Stimulated activated effector memory CD8-positive, alpha-beta T cell treated with anti-CD3 and anti-CD28 coated beads, Interleukin-12 subunit alpha, Interleukin-12 subunit beta, amount 100 ng/mL, for 72 hours (primary cell): Measurements from ENCODE around the gene ELF1.
"Not testable (repeated sequence)": the region's sequence is repeated elsewhere in the genome, so short reads cannot be mapped to it uniquely, and the experiment has no call there.

Source experiments
- ATAC-seq: fragments of 150-1000 bp; cut with Tn5 transposase; 2 replicates; pipeline ENCODE4 v1.10.0; 2021
- DNase-seq, 2 donors: peaks; one replicate each; pipeline ENCODE4 v3.0.0; 2021 to 2022; ENCODE audit warnings: low spot score in 2 of 2
- H3K27ac Mint-ChIP-seq: one replicate; pipeline ENCODE4 v1.8.0; 2022; ENCODE audit warnings: mild to moderate bottlenecking, mixed read lengths
- H3K36me3 Mint-ChIP-seq: one replicate; pipeline ENCODE4 v1.8.0; 2022; ENCODE audit warnings: mild to moderate bottlenecking, mixed read lengths
- H3K4me1 Mint-ChIP-seq: one replicate; pipeline ENCODE4 v1.8.0; 2022; ENCODE audit warnings: mixed read lengths
- H3K4me3 Mint-ChIP-seq: one replicate; pipeline ENCODE4 v1.8.0; 2022; ENCODE audit warnings: mild to moderate bottlenecking, mixed read lengths
- H3K9me3 Mint-ChIP-seq: one replicate; pipeline ENCODE4 v1.8.0; 2022; ENCODE audit warnings: mixed read lengths

The ELF1 gene

DNA sequence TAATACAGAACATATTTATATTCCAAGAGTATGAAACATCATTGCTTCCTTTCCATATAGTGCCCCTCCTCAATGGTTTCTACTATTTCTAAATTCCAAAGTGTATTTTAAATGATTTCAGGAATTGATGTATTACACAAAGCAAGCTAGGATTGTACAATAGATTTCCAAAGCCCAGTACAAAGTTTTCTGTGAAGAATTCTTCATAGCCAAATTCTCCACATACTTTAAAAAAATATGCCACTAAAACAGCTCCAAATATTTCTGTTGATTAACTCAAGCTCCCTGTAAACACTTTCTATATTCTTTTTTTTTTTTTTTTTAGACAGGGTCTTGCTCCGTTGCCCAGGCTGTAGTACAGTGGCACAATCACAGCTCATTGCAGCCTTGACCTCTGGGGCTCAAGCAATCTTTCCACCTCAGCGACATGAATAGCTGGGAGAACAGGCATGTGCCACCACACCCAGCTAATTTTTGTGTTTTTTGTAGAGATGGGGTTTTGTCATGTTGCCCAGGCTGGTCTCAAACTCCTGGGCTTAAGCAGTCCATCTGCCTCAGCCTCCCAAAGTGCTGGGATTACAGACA, 50.6 kb downstream of the ELF1 start:
- Mint-ChIP-seq H3K9me3 (no peaks in the 10 kb centered on the region), H3K27ac (peak overlapping the region; percentile 78), H3K4me3 (no peak overlapping the region), H3K36me3 (peaks cover 50% of the 10 kb centered on the region), H3K4me1 (peaks cover 63% of the 10 kb centered on the region)
- no peak for DNase-seq
- ATAC-seq = no peak

DNA sequence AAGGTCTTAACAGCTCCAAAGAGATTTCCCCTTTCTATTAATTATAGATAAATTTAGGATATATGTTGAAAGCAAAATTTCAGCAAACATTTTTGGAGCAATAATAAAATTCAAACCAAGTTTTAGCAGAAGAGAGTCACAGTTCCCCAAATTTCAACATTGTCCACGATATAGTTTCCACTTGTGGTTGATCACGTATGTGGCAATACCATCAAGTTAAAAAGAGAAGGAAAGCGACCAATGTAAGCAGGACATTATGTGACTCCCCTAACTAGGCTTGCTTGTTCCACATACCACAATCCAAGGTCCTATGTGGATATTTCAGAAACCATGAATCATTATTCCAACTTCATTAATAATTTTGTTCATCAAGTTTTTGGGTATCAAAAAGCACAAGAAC, 52.8 kb downstream of the ELF1 start:
- Mint-ChIP-seq H3K27ac (peak overlapping the region; percentile 44), H3K4me1 (peaks cover 69% of the 10 kb centered on the region), H3K4me3 (no peak overlapping the region), H3K36me3 (peaks cover 41% of the 10 kb centered on the region), H3K9me3 (no peaks in the 10 kb centered on the region)
- DNase-seq (no peak), ATAC-seq (no peak)

DNA sequence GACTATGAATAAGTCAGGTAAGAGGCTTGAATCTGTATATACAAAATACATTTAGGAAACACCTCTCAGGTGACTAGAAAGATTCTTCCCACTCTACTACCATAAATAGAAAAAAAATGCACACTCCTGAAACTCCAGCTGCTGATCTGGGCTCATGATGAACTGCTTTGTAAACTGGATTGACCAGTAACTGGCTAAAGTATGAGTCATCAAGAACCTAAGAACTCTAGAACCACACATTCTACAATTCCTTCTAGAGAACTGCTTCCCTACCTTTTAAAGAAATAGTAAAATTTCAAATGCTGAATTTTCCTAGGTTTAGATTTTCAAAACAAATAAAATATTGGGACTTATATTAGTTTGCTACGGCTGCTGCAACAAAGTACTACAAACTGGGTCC, 55.2 kb downstream of the ELF1 start:
- Mint-ChIP-seq H3K36me3 (peaks cover 48% of the 10 kb centered on the region), H3K4me3 (no peak overlapping the region), H3K27ac (peak overlapping the region; percentile 8), H3K4me1 (peaks cover 49% of the 10 kb centered on the region), H3K9me3 (no peaks in the 10 kb centered on the region)
- ATAC-seq = peak; percentile 74
- no peak for DNase-seq

DNA sequence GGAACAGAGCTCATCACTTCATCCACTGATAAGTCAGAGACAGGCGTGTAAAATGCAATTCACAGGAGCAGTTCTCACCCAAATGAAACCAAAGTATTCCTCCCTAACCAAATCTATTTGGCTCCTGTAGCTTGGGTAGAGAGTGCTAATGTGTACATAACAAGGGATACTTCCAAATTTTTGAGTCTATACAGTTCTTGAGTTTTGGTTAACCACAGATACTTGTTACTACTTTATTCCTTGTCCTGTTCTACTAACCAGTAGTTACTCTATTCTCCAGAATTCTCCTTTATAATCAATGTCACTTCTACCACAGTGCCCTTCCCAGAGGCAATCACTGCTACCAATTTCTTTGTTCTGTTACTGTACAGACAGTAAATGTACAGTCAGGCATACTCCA, 57.3 kb downstream of the ELF1 start:
- DNase-seq = no peak
- Mint-ChIP-seq H3K4me3 (peak overlapping the region; percentile 2), H3K4me1 (peaks cover 57% of the 10 kb centered on the region), H3K36me3 (peaks cover 54% of the 10 kb centered on the region), H3K27ac (peak overlapping the region; percentile 8), H3K9me3 (no peaks in the 10 kb centered on the region)
- ATAC-seq = peak; percentile 49

DNA sequence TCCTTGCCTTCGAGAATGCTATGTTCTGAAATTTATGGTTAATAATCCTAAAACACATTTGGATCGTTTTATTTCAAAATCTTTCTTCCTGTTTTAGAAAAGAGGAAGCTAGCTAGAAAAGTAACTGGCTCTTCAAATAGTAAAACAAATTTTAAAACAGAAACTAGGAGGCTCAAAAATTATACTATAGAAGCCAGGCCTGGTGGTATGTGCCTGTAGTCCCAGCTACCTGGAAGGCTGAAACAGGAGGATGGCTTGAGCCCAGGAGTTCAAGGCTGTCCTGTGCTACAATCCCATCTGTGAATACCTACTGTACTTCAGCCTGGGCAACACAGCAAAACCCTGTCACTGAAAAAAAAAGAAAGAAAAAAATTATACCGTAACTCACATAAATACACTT, 57.9 kb downstream of the ELF1 start:
- no peak for DNase-seq
- no peak for ATAC-seq
- peak overlapping the region; percentile 8 for H3K27ac Mint-ChIP-seq
- peaks cover 54% of the 10 kb centered on the region for H3K4me1 Mint-ChIP-seq
- H3K36me3 Mint-ChIP-seq = peaks cover 60% of the 10 kb centered on the region
- H3K9me3 Mint-ChIP-seq = no peaks in the 10 kb centered on the region
- peak overlapping the region; percentile 2 for H3K4me3 Mint-ChIP-seq

- no peak overlapping the region for H3K4me3 Mint-ChIP-seq
- H3K36me3 Mint-ChIP-seq = peaks cover 64% of the 10 kb centered on the region
- H3K4me1 Mint-ChIP-seq = peaks cover 54% of the 10 kb centered on the region
- peak overlapping the region; percentile 8 for H3K27ac Mint-ChIP-seq
- DNase-seq (no peak), ATAC-seq (no peak)
- H3K9me3 Mint-ChIP-seq = no peaks in the 10 kb centered on the region
These were observed 58.4 kb downstream of the ELF1 start for GRCh38 chr13:40960716-40961115.

GRCh38 chr13:40958655-40959054, 60.5 kb downstream of the ELF1 start:
- ATAC-seq (no peak), DNase-seq (no peak)
- Mint-ChIP-seq H3K9me3 (no peaks in the 10 kb centered on the region), H3K27ac (peak overlapping the region; percentile 84), H3K36me3 (peaks cover 65% of the 10 kb centered on the region), H3K4me3 (no peak overlapping the region), H3K4me1 (peaks cover 44% of the 10 kb centered on the region)

DNA sequence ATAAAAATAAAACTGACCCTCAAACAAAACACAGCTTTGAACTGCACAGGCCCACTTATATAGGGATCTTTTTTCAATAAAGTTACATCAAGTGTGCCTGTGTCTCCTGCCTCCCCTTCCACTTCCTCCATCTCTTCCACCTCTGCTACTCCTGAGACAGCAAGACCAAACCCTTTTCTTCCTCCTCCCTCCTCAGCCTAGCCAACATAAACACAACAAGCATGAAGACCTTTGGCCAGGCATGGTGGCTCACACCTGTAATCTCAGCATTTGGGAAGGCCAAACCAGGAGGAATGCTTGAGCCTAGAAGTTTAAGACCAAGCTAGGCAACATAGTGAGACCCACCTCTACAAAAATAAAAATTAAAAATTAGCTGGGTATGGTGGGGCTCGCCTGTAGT, 72.6 kb downstream of the ELF1 start:
- DNase-seq (no peak), ATAC-seq (no peak)
- Mint-ChIP-seq H3K9me3 (no peaks in the 10 kb centered on the region), H3K4me1 (peaks cover 18% of the 10 kb centered on the region), H3K36me3 (peaks cover 100% of the 10 kb centered on the region), H3K27ac (peak overlapping the region; percentile 82), H3K4me3 (no peak overlapping the region)

GRCh38 chr13:40943073-40943472, 76.0 kb downstream of the ELF1 start:
- Mint-ChIP-seq H3K36me3 (peaks cover 100% of the 10 kb centered on the region), H3K9me3 (no peaks in the 10 kb centered on the region), H3K4me3 (no peak overlapping the region), H3K27ac (peak overlapping the region; percentile 80), H3K4me1 (peaks cover 19% of the 10 kb centered on the region)
- DNase-seq (no peak), ATAC-seq (no peak)

- Mint-ChIP-seq H3K27ac (peak overlapping the region; percentile 83), H3K9me3 (no peaks in the 10 kb centered on the region), H3K4me1 (peaks cover 17% of the 10 kb centered on the region), H3K36me3 (peaks cover 100% of the 10 kb centered on the region), H3K4me3 (no peak overlapping the region)
- DNase-seq = no peak
- ATAC-seq = no peak
These were observed 77.5 kb downstream of the ELF1 start for GRCh38 chr13:40941581-40941980.

GRCh38 chr13:40940841-40941240, 78.3 kb downstream of the ELF1 start:
- ATAC-seq (peak; percentile 48), DNase-seq (no peak)
- Mint-ChIP-seq H3K36me3 (peaks cover 100% of the 10 kb centered on the region), H3K4me1 (peaks cover 13% of the 10 kb centered on the region), H3K9me3 (no peaks in the 10 kb centered on the region), H3K4me3 (no peak overlapping the region), H3K27ac (peak overlapping the region; percentile 83)

GRCh38 chr13:40933508-40934204, 85.5 kb downstream of the ELF1 start:
- H3K4me1 Mint-ChIP-seq = peaks cover 11% of the 10 kb centered on the region

DNA sequence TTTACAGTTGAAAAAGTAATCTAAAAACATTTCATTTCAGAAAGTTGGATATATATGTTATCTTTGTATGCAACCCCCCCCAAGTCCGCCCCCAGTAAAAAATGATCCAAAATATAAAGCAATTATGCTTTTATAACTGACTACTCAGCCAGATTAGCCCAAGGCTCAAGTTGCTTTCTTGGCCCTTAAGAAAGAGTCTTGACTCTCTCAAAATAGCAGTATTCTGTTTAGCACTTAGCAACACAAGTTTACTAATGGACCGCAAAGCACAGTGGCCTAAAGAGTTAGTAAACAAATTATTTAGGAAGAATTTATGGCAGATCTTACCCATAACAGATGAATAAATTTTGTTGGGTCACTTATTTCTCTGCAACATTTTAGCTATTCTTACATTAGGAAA, 86.9 kb downstream of the ELF1 start:
- no peak for ATAC-seq
- no peak overlapping the region for H3K27ac Mint-ChIP-seq
- peaks cover 11% of the 10 kb centered on the region for H3K4me1 Mint-ChIP-seq
- H3K4me3 Mint-ChIP-seq = no peak overlapping the region
- no peak for DNase-seq
- no peaks in the 10 kb centered on the region for H3K9me3 Mint-ChIP-seq
- H3K36me3 Mint-ChIP-seq = peaks cover 97% of the 10 kb centered on the region

More at GRCh38 chr13:40933508-40934204, 85.5 kb downstream of the ELF1 start:
- DNase-seq (no peak), ATAC-seq (no peak)
- Mint-ChIP-seq H3K27ac (peak overlapping the region; percentile 71), H3K4me3 (no peak overlapping the region), H3K9me3 (no peaks in the 10 kb centered on the region), H3K36me3 (peaks cover 99% of the 10 kb centered on the region)

DNA sequence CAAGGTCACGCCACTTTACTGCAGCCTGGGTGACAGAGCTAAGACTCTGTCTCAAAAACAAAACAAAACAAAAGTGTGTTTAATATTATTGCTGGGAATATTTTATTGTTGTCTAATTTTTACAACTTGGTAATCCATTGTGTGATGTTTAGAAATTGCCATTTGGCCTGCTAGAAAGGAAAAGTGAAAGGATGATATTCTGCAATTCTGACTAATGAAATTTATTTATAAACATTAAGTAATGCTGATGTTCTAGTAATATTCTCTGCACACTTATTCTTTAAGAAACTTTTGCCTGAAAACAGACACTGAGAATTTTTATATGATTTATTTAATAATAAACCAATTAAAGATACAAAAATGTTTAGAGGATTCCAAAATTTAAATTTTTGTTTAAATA, 87.4 kb downstream of the ELF1 start:
- ATAC-seq (no peak), DNase-seq (no peak)
- H3K36me3 Mint-ChIP-seq = peaks cover 92% of the 10 kb centered on the region
- no peak overlapping the region for H3K4me3 Mint-ChIP-seq
- no peaks in the 10 kb centered on the region for H3K9me3 Mint-ChIP-seq
- no peak overlapping the region for H3K27ac Mint-ChIP-seq
- H3K4me1 Mint-ChIP-seq = peaks cover 11% of the 10 kb centered on the region

GRCh38 chr13:40929883-40930282, 89.2 kb downstream of the ELF1 start:
- ATAC-seq, H3K4me3 Mint-ChIP-seq, H3K9me3 Mint-ChIP-seq, DNase-seq: not testable (repeated sequence)
- peaks cover 11% of the 10 kb centered on the region for H3K4me1 Mint-ChIP-seq
- peaks cover 74% of the 10 kb centered on the region for H3K36me3 Mint-ChIP-seq
- H3K27ac Mint-ChIP-seq = peak overlapping the region; percentile 26

GRCh38 chr13:40928980-40929379, 90.1 kb downstream of the ELF1 start:
- Mint-ChIP-seq H3K4me3 (no peak overlapping the region), H3K27ac (peak overlapping the region; percentile 26), H3K9me3 (no peaks in the 10 kb centered on the region), H3K4me1 (peaks cover 7% of the 10 kb centered on the region), H3K36me3 (peaks cover 65% of the 10 kb centered on the region)
- ATAC-seq = no peak
- DNase-seq = no peak
